ENCODE measurements around the gene HPCAL1. TPM values are rescaled to one million over a fixed set of nuclear protein-coding genes. Genes with fewer than 3 reads are reported as not detected.

Gene HPCAL1
- total RNA-seq, 4 donors from 2014 or later, result 29.0 to 56.7 (median 34.5) TPM

GRCh38 chr2:10433947-10434885 lies 131.5 kb downstream of the HPCAL1 start:
- H3K36me3 ChIP-seq, result peaks cover 0 to 8% (median 0%) of the 10 kb centered on the region in 3 donors
- WGBS, 2 donors, result 77 to 82% methylated on average over 17 to 19 of the region's 19 CpGs
- H3K4me1 ChIP-seq, result peaks cover 0 to 20% (median 7%) of the 10 kb centered on the region in 4 donors
- DNase-seq (ENCODE audit: low spot score in 2 of 2), result no peak
- no peaks in the 10 kb centered on the region for H3K27me3 ChIP-seq
- H3K9me3 ChIP-seq, result no peaks in the 10 kb centered on the region
- TF ChIP-seq CTCF (IDR thresholded peaks at IDR 0.05) (no peak), EP300 (IDR thresholded peaks at IDR 0.05) (no peak), POLR2A (IDR thresholded peaks at IDR 0.05) (no peak)
- no peak overlapping the region for H3K4me3 ChIP-seq
- H3K27ac ChIP-seq, result no peak overlapping the region

GRCh38 chr2:10434886-10435819 lies 132.4 kb downstream of the HPCAL1 start:
- Histone ChIP-seq H3K4me1 (peaks cover 0 to 20% (median 7%) of the 10 kb centered on the region in 4 donors), H3K9me3 (no peaks in the 10 kb centered on the region), H3K4me3 (no peak overlapping the region), H3K27ac (no peak overlapping the region), H3K27me3 (no peaks in the 10 kb centered on the region), H3K36me3 (peaks cover 0 to 17% (median 3%) of the 10 kb centered on the region in 3 donors)
- TF ChIP-seq EP300 (IDR thresholded peaks at IDR 0.05) (no peak), CTCF (IDR thresholded peaks at IDR 0.05) (peak; percentile 95 to 96 (median 96)), POLR2A (IDR thresholded peaks at IDR 0.05) (no peak)
- WGBS, 2 donors, result 30% methylated on average over 15 to 17 of the region's 28 CpGs
- peak; percentile 50 to 68 for DNase-seq (ENCODE audit: low spot score in 2 of 2)

- 79 to 88% methylated on average over 8 to 12 of the region's 14 CpGs for WGBS, 2 donors
- Histone ChIP-seq H3K27me3 (no peaks in the 10 kb centered on the region), H3K4me1 (peaks cover 0 to 20% (median 7%) of the 10 kb centered on the region in 4 donors), H3K9me3 (no peaks in the 10 kb centered on the region), H3K27ac (no peak overlapping the region), H3K4me3 (no peak overlapping the region), H3K36me3 (peaks cover 3 to 24% (median 5%) of the 10 kb centered on the region in 3 donors)
- TF ChIP-seq CTCF (IDR thresholded peaks at IDR 0.05) (no peak), EP300 (IDR thresholded peaks at IDR 0.05) (no peak), POLR2A (IDR thresholded peaks at IDR 0.05) (no peak)
- DNase-seq (ENCODE audit: low spot score in 2 of 2), result no peak
Observed at GRCh38 chr2:10435820-10436204, 133.1 kb downstream of the HPCAL1 start.

- no peak overlapping the region for H3K27ac ChIP-seq
- no peak for DNase-seq (ENCODE audit: low spot score in 2 of 2)
- 78% methylated on average over 13 of the region's 13 CpGs for WGBS, 2 donors
- H3K4me3 ChIP-seq, result no peak overlapping the region
- peaks cover 5 to 32% (median 11%) of the 10 kb centered on the region in 3 donors for H3K36me3 ChIP-seq
- no peaks in the 10 kb centered on the region for H3K27me3 ChIP-seq
- TF ChIP-seq POLR2A (IDR thresholded peaks at IDR 0.05) (no peak), CTCF (IDR thresholded peaks at IDR 0.05) (no peak), EP300 (IDR thresholded peaks at IDR 0.05) (no peak)
- peaks cover 0 to 20% (median 7%) of the 10 kb centered on the region in 4 donors for H3K4me1 ChIP-seq
- no peaks in the 10 kb centered on the region for H3K9me3 ChIP-seq
Observed at GRCh38 chr2:10436583-10437110, 133.9 kb downstream of the HPCAL1 start.

All from tibial nerve (tissue), 4 donors.